CD1c-positive myeloid dendritic cell (primary cell): ENCODE data around the gene DIAPH1.
A peak's percentile ranks its signal among the peaks of the same experiment; 100 is the strongest.

Experiments
- DNase-seq: peaks from one replicate; pipeline ENCODE4 v3.0.0-alpha.2; 2016; ENCODE audit errors: extremely low spot score

Gene DIAPH1

DNA sequence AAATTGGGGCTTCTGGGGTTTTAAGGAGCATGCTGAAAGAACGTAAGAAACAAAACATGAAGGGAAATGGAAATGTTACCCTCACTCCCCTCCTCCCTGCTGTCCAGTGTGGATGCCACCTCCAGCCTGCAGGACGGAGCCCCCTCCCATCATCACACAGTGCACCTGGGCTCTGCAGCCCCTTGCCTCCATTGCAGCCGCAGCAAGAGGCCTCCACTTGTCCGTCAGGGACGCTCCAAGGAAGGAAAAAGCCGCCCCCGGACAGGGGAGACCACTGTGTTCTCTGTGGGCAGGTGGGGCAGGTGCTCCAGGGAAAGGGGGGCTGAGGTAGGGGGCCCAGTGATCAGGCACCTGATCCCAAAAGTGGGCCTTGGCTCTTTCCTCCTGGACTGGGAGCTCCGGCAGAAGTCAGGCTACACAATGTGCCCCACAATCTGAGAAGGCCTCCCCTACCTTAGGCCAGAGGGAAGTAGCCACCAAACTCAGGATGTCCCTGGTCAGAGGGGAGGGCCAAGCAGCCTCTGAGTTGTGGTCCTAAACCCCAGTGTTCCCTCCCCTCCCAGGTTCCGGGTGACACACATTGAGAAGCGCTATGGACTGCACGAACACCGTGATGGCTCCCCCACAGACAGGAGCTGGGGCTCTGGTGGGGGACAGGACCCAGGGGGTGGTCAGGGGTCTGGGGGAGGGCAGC is 20.7 kb upstream of the DIAPH1 start:
- no peak for DNase-seq

DNA sequence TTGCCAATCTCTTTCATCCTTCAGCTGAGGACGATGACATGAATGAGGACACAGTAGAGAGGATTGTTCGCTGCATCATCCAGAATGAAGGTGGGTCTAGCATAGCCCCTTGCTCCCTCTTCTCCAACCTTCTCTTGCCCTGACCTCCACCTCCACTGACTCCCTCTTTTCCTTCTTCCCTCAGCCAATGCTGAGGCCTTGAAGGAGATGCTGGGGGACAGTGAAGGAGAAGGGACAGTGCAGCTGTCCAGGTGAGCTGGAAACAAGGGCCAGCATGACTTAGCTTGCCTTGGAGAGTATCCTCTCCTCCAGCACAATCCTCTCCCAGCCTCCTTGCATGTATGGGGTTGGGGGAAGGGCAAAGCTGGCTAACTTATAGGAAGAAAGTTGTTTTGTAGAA is 20.0 kb upstream of the DIAPH1 start:
- DNase-seq, result no peak

GRCh38 chr5:141637767-141638419 is 19.1 kb upstream of the DIAPH1 start:
- DNase-seq, result peak; percentile 64

DNA sequence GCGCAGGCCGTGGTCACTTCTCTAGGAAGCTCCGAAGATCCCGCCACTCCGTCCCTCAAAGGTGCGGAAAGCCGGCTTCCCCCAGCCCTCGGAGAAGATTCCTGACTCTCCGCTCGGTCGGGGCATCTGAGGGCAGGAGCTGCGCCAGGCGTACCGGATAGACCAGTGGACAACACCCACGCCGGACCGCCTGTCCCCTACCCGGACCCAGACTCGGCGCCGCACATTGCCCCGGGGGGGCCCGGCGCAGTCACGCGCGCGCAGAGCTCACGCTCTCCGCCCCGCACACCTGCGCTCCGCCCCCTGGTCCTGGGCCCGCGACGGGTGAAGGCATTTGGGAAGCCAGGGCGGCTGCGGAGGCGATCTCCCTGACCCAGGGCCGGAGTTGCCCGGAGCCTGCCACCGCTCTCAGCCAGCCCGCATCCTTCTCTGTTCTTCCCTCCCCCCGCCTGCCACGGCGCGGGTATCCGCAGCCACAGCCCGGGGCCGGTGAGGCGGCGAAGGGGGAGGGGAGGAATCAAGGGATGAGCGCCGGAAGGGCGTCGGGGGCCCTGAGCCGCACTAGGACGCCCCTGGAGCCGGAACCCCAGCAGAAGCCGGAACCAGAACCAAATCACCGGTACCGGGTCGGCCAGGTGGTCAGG is 18.4 kb upstream of the DIAPH1 start:
- peak; percentile 27 for DNase-seq

DNA sequence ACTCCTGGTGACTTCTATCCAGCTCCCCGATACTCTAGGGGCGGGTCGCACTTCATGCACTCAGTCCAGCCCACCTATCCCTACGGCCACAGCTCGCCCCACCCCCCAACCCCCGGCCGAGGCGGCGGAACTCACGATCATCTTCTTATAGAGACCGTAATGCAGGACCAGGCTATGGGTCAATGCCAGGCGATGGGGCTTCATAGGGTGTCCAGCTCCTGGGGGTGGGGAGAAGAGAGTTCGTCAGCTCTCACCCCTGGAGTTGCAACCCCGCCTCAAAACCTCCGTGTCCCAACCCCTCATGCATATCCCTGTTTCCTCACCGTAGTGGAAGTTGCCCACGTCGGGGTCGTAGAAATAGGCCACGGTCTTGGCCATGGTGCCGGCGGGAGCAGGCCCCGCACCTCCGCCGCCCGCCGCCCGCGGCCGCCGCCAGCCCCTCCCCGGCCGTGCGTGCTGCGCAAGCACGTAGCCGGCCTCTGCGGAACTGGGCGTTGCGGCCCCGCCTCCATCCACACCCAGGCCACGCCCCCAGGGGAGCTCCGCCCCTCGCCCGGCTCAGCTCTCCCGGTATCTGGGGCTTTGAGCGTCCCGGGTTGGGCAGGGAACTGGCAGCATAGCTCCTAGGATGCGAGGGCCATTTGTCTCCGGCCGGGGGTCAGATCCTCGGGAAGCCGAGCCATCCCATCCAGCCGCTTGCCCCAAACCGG is 17.8 kb upstream of the DIAPH1 start, which contains the start of the genes HDAC3 and RELL2:
Gene HDAC3, minus strand, starts transcription at position 437 of the 710 bp plus-strand sequence. Its CDS starts 59 bp downstream, at position 378.
Gene RELL2, plus strand, starts transcription at position 585 of the 710 bp plus-strand sequence. CDS start 1,229 bp downstream, outside the sequence.
- DNase-seq, result peak; percentile 96

GRCh38 chr5:141636106-141636412 is 17.3 kb upstream of the DIAPH1 start:
- DNase-seq, result no peak

DNA sequence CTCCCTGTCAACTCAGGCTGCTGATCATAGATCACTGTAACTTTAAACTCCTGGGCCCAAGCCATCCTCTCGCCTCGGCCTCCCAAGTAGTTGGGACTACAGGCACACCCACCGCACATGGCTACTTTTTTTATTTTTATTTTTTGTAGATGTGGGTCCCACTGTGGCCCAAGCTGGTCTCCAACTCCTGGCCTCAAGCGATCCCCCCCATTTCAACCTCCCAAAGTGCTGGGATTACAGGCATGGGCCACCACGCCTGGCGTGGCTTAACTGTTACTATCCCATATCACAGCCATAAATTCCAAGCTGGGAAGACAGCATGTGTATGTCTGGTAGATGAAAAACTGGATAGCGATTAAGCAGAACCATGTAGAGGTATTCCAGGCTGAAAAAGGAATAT is 16.8 kb upstream of the DIAPH1 start:
- no peak for DNase-seq

- DNase-seq, result no peak
Observed at GRCh38 chr5:141634720-141635119, 15.9 kb upstream of the DIAPH1 start.

DNA sequence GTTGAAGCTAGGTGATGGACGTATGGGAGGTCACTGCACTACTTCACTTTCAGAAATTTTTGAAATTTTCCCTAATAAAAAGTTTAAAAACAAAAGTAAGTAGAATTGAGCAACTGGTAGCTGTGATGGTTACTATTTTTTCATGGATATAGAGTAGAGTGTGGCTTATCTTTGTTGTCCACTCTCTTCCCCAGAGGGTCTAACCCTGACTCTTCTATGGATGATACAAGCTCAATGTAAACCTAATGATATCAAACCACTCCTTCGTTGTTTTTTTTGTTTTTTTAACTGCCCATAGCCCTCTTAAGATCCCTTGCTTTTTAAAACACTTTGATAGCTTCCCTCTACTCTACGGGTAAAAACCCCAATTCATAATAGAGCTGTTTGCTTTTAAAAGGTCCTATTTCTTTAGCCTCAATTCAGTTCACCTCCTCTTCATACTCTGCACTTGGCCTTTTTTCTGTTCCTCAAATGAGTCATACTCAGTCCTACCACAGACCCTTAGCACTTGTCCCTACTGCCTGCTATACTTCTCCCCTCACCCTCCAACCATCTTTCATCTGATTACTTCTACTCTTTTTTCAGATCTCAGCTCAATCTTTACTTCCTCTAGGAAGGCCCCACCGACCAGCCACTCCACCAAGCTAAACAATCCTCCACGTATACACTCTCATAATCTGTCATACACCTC is 15.2 kb upstream of the DIAPH1 start:
- peak; percentile 62 for DNase-seq

DNA sequence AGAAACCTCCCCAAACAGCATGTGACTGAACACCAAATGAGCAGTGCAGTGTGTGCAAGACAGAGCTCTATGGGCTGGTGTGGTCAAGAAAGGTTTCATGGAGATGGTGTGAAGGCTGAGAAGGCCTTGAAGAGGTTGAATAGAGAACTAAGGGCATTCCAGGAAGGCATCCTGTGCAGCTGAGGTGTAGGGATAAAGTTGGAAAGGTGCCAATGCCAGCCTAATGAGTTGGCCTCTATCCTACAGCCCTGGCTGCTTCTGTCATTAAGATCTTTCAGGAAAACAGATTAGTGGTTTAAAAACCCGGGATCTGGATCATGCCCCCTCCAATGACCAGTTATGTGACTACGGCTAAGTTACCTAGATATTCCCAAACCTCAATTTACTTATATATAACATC is 13.8 kb upstream of the DIAPH1 start:
- no peak for DNase-seq

GRCh38 chr5:141630570-141631140 is 11.9 kb upstream of the DIAPH1 start:
- DNase-seq, result no peak

- DNase-seq, result no peak
Observed at GRCh38 chr5:141628175-141628788, 9.5 kb upstream of the DIAPH1 start.

GRCh38 chr5:141623611-141624010 is 4.8 kb upstream of the DIAPH1 start:
- peak; percentile 56 for DNase-seq

DNA sequence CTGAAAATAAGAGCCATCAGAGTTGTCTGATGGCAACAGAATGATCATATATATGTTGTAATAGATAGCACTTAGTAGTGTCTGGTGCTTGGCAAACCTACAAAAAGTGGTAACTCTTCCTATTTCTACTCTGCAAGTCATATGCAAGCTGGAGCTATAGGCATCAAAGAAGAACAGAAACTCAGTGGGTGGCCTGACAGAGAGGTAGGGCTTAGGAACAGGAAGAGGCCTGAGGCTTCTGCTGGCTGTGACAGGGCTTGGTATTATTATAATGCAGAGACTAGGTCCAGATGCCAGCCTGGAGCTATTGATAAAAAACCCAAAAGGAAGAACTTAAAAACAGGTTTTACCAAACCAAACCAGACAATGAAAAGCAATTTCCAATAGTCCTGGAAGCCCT is 4.4 kb upstream of the DIAPH1 start:
- peak; percentile 94 for DNase-seq

DNA sequence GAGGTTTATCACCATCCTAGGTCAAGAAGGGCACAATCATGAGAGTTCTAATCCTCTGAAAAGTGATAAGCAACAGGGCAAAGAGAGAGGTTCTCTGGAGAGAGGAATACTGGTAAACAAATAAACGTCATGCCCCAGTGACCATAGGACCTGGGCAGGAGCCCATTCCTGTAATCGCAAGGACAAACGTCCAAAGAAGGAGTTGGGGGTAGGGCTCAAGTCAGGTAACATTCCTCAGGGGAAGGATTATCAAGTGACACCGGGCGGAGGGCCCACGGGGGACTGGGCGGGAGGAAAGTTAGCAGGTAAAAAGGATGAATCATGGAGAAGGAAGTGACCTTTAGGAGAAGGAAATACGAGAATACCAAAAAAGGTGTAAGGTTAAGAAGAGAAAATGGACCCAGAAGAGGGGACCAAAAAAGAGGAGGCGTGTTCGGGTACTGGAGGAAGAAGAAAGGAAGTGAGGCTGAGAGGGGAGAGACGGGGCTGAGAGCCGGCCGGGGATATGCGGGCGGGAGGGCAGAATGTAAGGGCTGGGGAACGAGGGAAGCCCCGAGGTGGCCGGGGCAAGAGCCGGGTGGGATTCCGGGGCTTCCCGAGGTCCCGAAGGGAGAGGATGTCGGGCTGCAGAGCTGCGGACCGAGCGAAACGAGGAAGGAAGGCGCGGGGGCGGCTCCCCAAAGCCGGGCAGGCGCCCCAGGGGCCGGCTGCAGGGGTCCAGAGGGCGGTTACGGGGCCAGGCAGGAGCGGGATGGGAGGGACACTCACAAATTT is 583 bp downstream of the DIAPH1 start:
- DNase-seq, result peak; percentile 53

- no peak for DNase-seq
Observed at GRCh38 chr5:141617682-141618029, 1.1 kb downstream of the DIAPH1 start.

GRCh38 chr5:141617128-141617527 is 1.7 kb downstream of the DIAPH1 start:
- DNase-seq, result no peak

DNA sequence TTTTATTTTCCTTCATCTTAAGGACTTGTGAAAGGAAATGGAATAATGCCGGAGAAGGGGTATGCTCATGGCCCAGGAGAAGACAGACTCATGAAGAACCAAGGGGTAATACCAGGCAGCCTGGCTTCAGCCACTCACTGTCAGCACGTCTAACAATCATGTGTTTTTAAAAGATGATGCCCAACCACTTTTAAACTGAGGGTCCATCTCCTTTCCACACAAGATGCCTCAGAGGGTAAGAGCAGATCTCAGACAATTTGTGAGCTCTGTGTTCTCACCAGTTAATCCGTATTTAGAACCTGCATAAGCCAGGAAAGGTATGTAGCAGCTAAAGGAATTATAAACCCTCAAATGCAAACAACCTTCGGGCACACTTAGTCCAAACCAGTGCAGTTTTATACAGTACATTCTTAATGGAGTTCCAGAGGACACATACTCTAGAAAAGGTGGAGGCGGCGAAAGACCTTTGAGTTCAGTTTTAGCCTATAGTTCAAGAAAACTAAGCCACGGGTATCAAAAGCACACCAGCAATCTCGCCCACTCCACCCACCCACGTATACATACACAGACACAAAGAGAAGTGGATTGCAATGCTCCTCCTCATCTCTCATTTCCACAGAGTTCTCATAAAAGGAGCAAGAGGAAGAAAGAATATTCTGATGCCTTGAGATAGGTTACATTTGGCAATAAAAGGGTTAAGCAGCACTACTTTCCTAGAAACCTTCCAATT is 2.6 kb downstream of the DIAPH1 start:
- peak; percentile 87 for DNase-seq

GRCh38 chr5:141613344-141613743 is 5.5 kb downstream of the DIAPH1 start:
- no peak for DNase-seq

DNA sequence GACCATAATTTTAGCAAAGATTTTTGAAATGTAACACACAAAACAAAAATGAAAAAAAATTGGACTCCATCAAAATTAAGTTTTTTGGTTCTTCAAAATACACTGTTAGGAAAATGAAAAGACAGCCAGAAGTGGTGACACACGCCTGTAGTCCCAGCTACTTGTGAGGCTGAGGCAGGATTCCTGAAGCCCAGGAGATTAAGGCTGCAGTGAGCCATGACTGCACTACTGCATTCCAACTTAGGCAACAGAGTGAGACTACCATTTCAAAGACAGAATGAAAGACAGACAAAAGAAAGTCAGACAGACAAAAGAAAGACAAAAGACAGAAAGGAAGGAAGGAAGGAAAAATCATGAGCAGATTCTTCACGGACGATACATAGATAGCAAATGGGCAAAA is 7.5 kb downstream of the DIAPH1 start:
- DNase-seq, result no peak
